Adrenal gland (tissue), 12 donors: ENCODE data around the gene SPDYE2. TPM values are rescaled to one million over a fixed set of nuclear protein-coding genes. Genes with fewer than 3 reads are reported as not detected.
A peak's percentile ranks its signal among the peaks of the same experiment; 100 is the strongest.
"Not testable (repeated sequence)": the region's sequence is repeated elsewhere in the genome, so short reads cannot be mapped to it uniquely, and the experiment has no call there.

Experiments
- DNase-seq, 7 donors: peaks; one replicate each; pipeline ENCODE4 v3.0.0-alpha.2; 2019 to 2020
- H3K27ac ChIP-seq, 5 donors: fragments of 200-600 bp; sonication (generic) in 4 of 5; 1 replicate in 3 of 5; 2 replicates in 2 of 5; pipeline versions ENCODE4 v1.5.1 to v1.8.0; 2016 to 2020; ENCODE audit warnings: mild to moderate bottlenecking in 1 of 5
- H3K27me3 ChIP-seq: fragments of 200-600 bp; 2 replicates; pipeline ENCODE4 v1.8.0; 2021
- H3K36me3 ChIP-seq, 2 donors: fragments of 200-600 bp; replicated peaks in 1 of 2; 1 replicate in 1 of 2; 2 replicates in 1 of 2; pipeline versions ENCODE4 v1.5.1 to v1.8.0; 2018 to 2022
- H3K4me1 ChIP-seq, 2 donors: fragments of 200-600 bp; replicated peaks in 1 of 2; 1 replicate in 1 of 2; 2 replicates in 1 of 2; pipeline versions ENCODE4 v1.5.1 to v1.8.0; 2018 to 2021
- H3K4me3 ChIP-seq, 4 donors: fragments of 200-600 bp; sonication (generic) in 3 of 4; one replicate each; pipeline ENCODE4 v1.5.1; 2016 to 2018
- H3K9me3 ChIP-seq, 3 donors: fragments of 200-600 bp; sonication (generic) in 1 of 3; replicated peaks in 1 of 3; 1 replicate in 2 of 3; 2 replicates in 1 of 3; pipeline versions ENCODE4 v1.5.1 to v1.8.0; 2016 to 2021
- POLR2A ChIP-seq, 2 donors: fragments of 450-650 bp; IDR thresholded peaks; one replicate each; pipeline ENCODE4 v1.6.1; 2017; ENCODE audit warnings: antibody characterized with exemption in 2 of 2, mild to moderate bottlenecking in 2 of 2, moderate library complexity in 1 of 2
- WGBS, 4 donors: extraction: QIAGEN DNeasy Blood & Tissue Kit in 2 of 4; methylation state at CpG; one replicate each; pipeline versions ENCODE4 v1.1.5 to v1.1.7; 2013 to 2017; 5-methylcytosine and 5-hydroxymethylcytosine counted together
- intact Hi-C, 2 donors: fragments of 100-400 bp; cut with DNase I; formaldehyde crosslinking; loops; one replicate each; pipeline versions ENCODE4 v1.14.1 to v1.15.0; 2022 to 2023
- polyA plus RNA-seq, 3 donors: library from polyadenylated mRNA; stranded (reverse); fragments of 200-250 nt in 2 of 3; fragments of 350-450 nt in 1 of 3; fragmentation: Illumina TruSeq in 1 of 3; extraction: RNeasy Lipid Tissue Mini Kit (QIAGEN cat#74804) in 1 of 3; gene quantifications; one replicate each; pipeline ENCODE4 v1.2.3, GENCODE V29; 2013 to 2014
- total RNA-seq, 9 donors: library from RNA; depleted of rRNA in 4 of 9; stranded (reverse); fragments of >200 nt in 4 of 9; fragments of 120-200 nt in 1 of 9; fragmentation: NEBNext Ultra II Directional in 1 of 9; extraction: Animal tissue kit (Norgen Biotek cat#: 25700) in 1 of 9; gene quantifications; one replicate each; pipeline versions ENCODE4 v1.1.0 to v1.2.4, GENCODE V29; 2013 to 2023
- TF ChIP-seq, protein P1 (sequence below), 6 experiments: fragments of 450-650 bp in 4 of 6; fragments of 200-600 bp in 2 of 6; sonication (generic) in 1 of 6; IDR thresholded peaks; 1 replicate in 5 of 6; 2 replicates in 1 of 6; pipeline versions ENCODE4 v1.5.1 to v1.8.0; 2016 to 2021; ENCODE audit warnings: antibody characterized with exemption in 6 of 6, mild to moderate bottlenecking in 2 of 6, moderate library complexity in 1 of 6
- donor health status: healthy with polysubstance abuse.
- donor health status: Bipolar disorder and iron deficiency.
- donor health status: DM: yes; HTN: yes; CAD: no.
- donor health status: DM: no; HTN: no; CAD: no.
- donor health status: DM: no; HTN: no; CAD: no.
- donor health status: DM: yes; HTN: yes; CAD: no.

Gene SPDYE2
- total and polyA plus RNA-seq, 12 donors: 0.15 to 0.29 (median 0.17) TPM; not detected in 9

DNA sequence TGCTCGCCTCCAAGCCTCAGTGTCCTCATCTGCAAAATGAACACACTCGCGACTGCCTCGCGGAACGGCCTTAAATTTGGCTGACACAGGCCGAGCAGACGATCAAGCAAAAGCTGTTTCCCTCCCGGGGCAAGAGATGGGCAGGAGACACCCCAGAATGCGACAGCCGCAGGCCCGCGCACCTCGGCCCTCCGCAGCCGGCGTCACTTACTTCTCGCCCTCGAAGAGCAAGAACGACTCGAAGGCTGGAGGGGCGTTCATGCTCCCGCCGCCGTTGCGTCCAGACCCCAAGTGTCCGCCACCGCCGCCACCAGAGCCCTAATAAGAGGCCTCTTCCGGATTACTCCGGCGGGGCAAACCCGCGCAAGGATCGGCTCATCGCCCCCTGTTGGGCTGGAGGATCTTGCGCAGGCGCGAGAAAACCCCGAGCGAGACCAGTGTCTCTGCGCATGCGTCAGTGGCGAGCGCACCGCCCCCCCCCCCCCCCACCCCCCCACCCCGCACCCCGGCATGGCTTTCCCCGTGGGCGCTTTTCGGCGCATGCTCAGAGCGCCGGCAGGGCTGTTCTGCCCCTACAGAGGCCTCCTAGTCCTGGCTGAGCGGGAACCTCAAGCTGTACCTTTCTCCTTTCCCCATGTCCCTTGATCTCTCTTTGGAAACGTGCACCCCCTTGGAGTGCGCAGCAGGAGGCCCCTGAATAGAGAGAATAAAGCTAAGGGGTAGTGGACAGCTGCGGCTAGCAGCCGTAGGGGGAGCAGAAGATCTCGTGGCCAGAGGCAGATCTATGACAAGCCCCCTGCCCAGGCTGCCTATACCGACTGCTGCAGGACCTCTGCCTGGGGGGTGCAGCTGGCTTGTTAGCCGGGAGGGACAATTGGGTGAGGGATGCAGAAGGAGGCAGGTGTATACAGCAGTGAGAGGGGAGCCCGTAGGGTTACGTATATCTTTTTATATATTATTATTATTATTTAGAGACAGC is 21.5 kb downstream of the SPDYE2 start, which contains the start of gene POLR2J3:
Gene POLR2J3, minus strand, starts transcription at position 323 of the 979 bp plus-strand sequence. Its CDS starts 62 bp downstream, at position 261.
- H3K9me3 ChIP-seq, H3K4me1 ChIP-seq, intact Hi-C loops, H3K27me3 ChIP-seq, H3K36me3 ChIP-seq: not testable (repeated sequence)
- Histone ChIP-seq H3K4me3 (peak within 1 kb of the TSS; percentile 89 to 99 (median 94)), H3K27ac (peak within 1 kb of the TSS in 4 of 5 donors; percentile 48 to 81 (median 74))
- DNase-seq: peak; percentile 95 to 100 (median 95)
- TF ChIP-seq, protein P1, sequence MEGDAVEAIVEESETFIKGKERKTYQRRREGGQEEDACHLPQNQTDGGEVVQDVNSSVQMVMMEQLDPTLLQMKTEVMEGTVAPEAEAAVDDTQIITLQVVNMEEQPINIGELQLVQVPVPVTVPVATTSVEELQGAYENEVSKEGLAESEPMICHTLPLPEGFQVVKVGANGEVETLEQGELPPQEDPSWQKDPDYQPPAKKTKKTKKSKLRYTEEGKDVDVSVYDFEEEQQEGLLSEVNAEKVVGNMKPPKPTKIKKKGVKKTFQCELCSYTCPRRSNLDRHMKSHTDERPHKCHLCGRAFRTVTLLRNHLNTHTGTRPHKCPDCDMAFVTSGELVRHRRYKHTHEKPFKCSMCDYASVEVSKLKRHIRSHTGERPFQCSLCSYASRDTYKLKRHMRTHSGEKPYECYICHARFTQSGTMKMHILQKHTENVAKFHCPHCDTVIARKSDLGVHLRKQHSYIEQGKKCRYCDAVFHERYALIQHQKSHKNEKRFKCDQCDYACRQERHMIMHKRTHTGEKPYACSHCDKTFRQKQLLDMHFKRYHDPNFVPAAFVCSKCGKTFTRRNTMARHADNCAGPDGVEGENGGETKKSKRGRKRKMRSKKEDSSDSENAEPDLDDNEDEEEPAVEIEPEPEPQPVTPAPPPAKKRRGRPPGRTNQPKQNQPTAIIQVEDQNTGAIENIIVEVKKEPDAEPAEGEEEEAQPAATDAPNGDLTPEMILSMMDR (IDR thresholded peaks at IDR 0.05): peak; percentile 13 to 67 (median 46)
- peak in 1 of 2 donors; percentile 28 for TF ChIP-seq POLR2A (IDR thresholded peaks at IDR 0.05)
- WGBS, 4 donors: 0 to 1% (median 0%) methylated on average over 27 to 52 of the region's 64 CpGs; no CpG with 5 or more reads in 1 of the 4 donors

DNA sequence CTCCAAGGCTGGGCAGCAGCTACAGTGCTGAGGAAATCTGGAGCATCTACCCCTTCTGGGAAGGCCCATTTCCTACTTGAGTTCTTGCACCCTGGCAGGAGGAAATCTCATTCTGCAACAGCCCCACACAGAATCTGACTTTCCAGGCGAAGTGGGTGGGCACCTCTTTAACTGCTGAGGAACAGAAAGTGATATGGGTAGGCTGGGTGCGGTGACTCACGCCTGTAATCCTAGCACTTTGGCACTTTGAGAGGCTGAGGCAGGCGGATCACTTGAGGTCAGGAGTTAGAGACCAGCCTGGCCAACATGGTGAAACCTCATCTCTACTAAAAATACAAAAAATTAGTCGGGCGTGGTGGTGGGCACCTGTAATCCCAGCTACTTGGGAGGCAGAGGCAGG is 23.6 kb downstream of the SPDYE2 start:
- H3K27ac ChIP-seq, H3K4me1 ChIP-seq, DNase-seq, H3K36me3 ChIP-seq, H3K27me3 ChIP-seq, H3K9me3 ChIP-seq, intact Hi-C loops, H3K4me3 ChIP-seq: not testable (repeated sequence)
- no CpG with 5 or more reads among the region's 6 CpGs for WGBS, 4 donors

DNA sequence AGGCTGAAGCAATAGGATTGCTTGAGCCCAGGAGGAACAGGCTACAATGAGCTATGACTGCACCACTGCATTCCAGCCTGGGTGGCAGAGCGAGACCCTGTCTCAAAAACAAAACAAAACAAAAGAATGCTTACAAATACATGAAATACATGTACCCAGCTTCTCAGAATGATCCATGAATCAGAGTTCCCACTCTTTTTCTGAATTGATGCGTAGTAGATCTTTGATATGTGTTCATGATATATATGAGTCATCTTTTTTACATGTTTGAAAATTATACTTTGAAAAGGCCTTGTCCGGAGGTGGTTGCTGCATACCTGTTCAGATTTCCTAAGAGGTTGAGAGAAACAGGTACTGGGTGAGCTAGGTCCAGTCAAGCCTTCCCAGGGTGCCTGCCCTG is 25.3 kb downstream of the SPDYE2 start:
- WGBS, 4 donors: no CpG with 5 or more reads among the region's 3 CpGs
- not testable (repeated sequence) for H3K9me3 ChIP-seq

DNA sequence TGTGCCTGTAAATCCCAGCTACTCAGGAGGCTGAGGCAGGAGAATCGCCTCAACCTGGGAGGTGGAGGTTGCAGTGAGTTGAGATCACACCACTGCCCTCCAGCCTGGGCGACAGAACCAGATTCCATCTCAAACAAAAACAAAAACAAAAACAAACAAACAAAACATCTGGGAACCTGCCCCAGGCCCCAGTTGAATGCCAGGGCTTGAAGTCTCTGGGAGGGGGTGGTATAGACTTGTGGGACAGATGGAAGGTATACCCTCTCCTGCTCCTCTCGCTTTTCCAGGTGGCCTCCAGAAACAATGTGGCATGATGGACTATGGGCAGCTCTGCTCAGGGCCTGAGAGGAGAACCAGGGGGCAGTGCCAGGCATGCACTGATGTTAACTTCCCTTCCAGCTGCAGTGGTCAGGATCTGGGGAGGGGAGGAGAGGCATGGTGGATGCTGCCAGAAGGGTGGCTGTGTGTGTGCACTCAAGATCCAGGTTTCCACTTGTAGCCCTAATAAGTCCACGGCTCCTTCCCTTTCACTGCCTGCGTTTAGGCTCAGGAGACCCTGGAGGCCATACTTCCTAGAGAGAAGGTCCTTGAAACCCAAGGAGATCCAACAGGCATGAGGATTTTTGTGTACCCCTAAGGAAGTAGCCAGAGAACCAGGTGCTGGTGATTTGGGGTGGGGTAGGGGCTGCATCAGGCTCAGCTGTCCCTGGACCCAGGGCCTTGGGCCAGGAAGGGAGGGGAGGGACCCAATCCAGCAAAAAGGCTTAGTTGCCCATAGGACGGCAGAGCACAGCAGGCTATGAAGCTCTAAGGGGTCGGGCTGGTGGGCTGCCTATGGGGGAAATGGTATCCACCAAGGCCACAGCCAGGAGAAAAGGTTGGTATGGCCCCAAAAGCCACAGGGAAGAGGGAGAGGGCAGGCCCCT is 26.6 kb downstream of the SPDYE2 start:
- H3K9me3 ChIP-seq, intact Hi-C loops, H3K36me3 ChIP-seq, H3K27me3 ChIP-seq, H3K4me3 ChIP-seq, H3K4me1 ChIP-seq, H3K27ac ChIP-seq: not testable (repeated sequence)
- WGBS, 4 donors: 79 to 92% (median 83%) methylated on average over 2 to 6 of the region's 7 CpGs
- DNase-seq: peak in 1 of 7 donors; percentile 34

More for the DNA sequence above, 25.3 kb downstream of the SPDYE2 start:
- H3K27ac ChIP-seq, H3K36me3 ChIP-seq, H3K4me3 ChIP-seq, intact Hi-C loops, H3K27me3 ChIP-seq, H3K4me1 ChIP-seq, DNase-seq: not testable (repeated sequence)

DNA sequence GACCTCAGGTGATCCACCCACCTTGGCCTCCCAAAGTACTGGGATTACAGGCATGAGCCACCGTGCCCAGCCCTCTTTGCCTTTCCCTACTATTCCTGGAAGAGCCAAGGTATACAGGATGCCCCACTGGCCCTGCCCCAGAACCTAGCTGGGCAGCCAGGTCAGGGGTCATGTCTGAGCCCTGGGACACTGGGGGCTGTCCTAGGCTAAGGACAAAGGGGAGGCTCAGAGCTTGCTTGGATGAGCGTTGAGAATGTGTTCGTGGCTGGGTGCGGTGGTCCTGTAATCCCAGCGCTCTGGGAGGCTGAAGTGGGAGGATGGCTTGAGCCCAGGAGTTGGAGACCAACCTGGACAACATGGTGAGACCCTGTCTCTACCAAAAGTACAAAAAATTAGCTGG is 27.5 kb downstream of the SPDYE2 start:
- H3K27ac ChIP-seq, H3K36me3 ChIP-seq, intact Hi-C loops, H3K4me1 ChIP-seq, H3K9me3 ChIP-seq, H3K27me3 ChIP-seq, H3K4me3 ChIP-seq: not testable (repeated sequence)
- peak in 1 of 7 donors; percentile 13 for DNase-seq
- WGBS, 4 donors: 71 to 89% (median 81%) methylated on average over 1 to 5 of the region's 5 CpGs

DNA sequence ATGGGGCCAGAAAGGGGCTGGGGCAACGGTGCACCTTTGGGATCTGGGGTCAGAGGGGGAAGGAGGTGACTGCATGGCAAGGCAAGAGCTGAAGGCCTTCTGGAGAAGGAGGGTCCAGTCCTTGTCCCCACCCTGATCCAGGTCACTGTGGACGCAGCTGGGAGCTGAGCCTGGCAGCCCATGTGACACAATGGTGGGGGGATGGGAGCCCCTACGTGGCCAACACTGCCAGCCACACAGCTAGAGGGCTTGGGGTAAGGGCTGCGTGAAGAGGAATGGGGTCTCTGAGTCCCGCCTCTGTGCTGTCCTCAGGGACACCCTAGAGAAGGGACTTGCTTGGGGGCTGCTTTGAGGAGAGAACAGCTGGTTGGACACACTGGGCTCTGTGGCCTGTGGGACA is 30.7 kb downstream of the SPDYE2 start:
- H3K27ac ChIP-seq, H3K36me3 ChIP-seq, intact Hi-C loops, DNase-seq, H3K4me1 ChIP-seq, H3K4me3 ChIP-seq, H3K27me3 ChIP-seq, H3K9me3 ChIP-seq: not testable (repeated sequence)
- no CpG with 5 or more reads among the region's 5 CpGs for WGBS, 4 donors

DNA sequence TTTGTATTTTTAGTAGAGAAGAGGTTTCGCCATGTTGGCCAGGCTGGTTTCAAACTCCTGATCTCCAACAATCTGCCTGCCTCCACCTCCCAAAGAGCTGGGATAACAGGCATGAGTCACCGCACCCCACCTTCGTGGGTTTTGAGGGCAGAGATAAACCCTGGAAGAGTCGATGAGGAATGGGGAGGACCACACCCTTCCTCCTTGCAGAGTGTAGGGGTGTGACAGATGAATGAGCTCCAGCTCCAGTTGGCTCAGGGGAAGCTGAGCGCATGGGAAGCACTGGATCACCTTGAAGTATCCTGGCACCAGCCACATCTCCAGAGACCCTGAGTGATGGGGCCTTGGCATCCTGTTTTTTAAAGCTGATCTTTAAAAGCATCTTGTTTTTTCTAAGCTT is 32.5 kb downstream of the SPDYE2 start:
- H3K27me3 ChIP-seq: not testable (repeated sequence)
- WGBS, 4 donors: no CpG with 5 or more reads among the region's 5 CpGs

DNA sequence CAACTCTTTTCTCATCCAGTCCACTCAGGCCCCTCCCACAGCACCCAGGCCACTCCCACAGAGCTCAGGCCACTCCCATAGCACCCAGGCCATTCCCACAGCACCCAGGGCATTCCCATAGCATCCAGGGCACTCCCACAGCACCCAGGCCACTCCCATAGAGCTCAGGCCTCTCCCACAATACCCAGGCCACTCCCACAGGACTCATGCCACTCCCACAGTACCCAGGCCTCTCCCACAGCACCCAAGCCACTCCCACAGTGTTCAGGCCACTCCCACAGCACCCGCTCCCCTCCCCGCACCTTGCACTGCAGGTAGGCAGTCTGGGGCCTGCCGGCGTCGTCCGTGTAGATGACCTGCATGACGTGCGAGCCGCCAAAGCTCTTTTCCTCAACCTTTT is 38.8 kb downstream of the SPDYE2 start:
- H3K27ac ChIP-seq, H3K4me3 ChIP-seq, H3K4me1 ChIP-seq, H3K9me3 ChIP-seq, H3K27me3 ChIP-seq, DNase-seq, H3K36me3 ChIP-seq, intact Hi-C loops: not testable (repeated sequence)
- no CpG with 5 or more reads among the region's 9 CpGs for WGBS, 4 donors

More for the DNA sequence above, 32.5 kb downstream of the SPDYE2 start:
- intact Hi-C loops, H3K36me3 ChIP-seq, DNase-seq, H3K9me3 ChIP-seq, H3K4me1 ChIP-seq, H3K4me3 ChIP-seq, H3K27ac ChIP-seq: not testable (repeated sequence)

DNA sequence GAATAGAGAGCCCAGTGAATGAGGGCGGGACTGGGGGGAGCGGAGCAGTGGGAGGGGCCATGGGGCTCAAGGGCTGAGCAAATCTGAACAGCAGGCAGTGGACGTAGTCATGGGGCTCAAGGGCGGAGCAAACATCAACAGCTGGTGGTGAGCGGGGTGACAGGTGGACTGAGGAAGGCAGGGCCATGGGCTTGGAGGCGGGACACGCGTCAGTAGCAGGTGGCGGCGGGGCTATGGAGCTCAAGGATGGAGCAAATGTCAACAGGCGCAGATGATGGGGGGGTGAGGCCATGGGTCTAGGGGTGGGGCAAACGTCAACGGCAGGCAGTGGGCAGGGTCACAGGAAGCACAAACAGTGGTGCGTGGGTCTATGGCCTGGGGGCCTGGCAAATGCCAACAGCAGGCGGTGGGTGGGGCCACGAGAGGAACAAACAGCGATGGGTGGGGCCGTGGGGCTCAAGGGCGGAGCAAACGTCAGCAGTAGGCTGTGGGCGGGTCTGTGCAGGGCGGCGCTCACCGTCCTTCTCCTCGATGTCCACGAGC is 41.5 kb downstream of the SPDYE2 start:
- H3K27me3 ChIP-seq, H3K4me1 ChIP-seq, H3K4me3 ChIP-seq, H3K36me3 ChIP-seq, H3K9me3 ChIP-seq, intact Hi-C loops, H3K27ac ChIP-seq: not testable (repeated sequence)
- 14 to 38% (median 21%) methylated on average over 6 to 8 of the region's 26 CpGs for WGBS, 4 donors
- DNase-seq: peak; percentile 85 to 96 (median 89)
